Activated naive CD8-positive, alpha-beta T cell treated with anti-CD3 and anti-CD28 coated beads, Interleukin-2, amount 10 ng/mL, durations not matched to agents 7 days and 5 days (primary cell): ENCODE measurements around the gene RAVER2. TPM values are rescaled to one million over a fixed set of nuclear protein-coding genes. Genes with fewer than 3 reads are reported as not detected.
"Not testable (repeated sequence)": the region's sequence is repeated elsewhere in the genome, so short reads cannot be mapped to it uniquely, and the experiment has no call there.

Experiments used
- ATAC-seq: fragments of 150-1000 bp; cut with Tn5 transposase; one replicate; pipeline ENCODE4 v1.10.0; 2021; ENCODE audit warnings: low read depth, moderate library complexity
- POLR2A ChIA-PET: fragments of 350-600 bp; sonication (Branson Sonifier 250); formaldehyde crosslinking; loops from one replicate; lab custom pipeline; 2021; ENCODE audit warnings: antibody characterized with exemption; lab: Charles Lee
- DNase-seq: peaks from one replicate; pipeline ENCODE4 v3.0.0; 2021
- H3K27ac Mint-ChIP-seq: one replicate; pipeline ENCODE4 v1.8.0; 2022; ENCODE audit warnings: mild to moderate bottlenecking, mixed read lengths
- H3K27me3 Mint-ChIP-seq: one replicate; pipeline ENCODE4 v1.8.0; 2022; ENCODE audit warnings: mild to moderate bottlenecking, moderate library complexity, mixed read lengths
- H3K36me3 Mint-ChIP-seq: one replicate; pipeline ENCODE4 v1.8.0; 2021; ENCODE audit warnings: mild to moderate bottlenecking, mixed read lengths
- H3K4me1 Mint-ChIP-seq: one replicate; pipeline ENCODE4 v1.8.0; 2021; ENCODE audit warnings: mixed read lengths
- H3K4me3 Mint-ChIP-seq: one replicate; pipeline ENCODE4 v1.8.0; 2022; ENCODE audit warnings: mild to moderate bottlenecking, moderate library complexity, mixed read lengths
- H3K9me3 Mint-ChIP-seq: one replicate; pipeline ENCODE4 v1.8.0; 2021; ENCODE audit warnings: mixed read lengths
- total RNA-seq, 2 experiments: library from RNA; stranded (reverse); gene quantifications; one replicate each; pipeline ENCODE4 v1.2.3, GENCODE V29; 2021

RAVER2 gene
- total RNA-seq, 2 experiments from 2014 or later: 7.7 to 9.2 TPM

DNA sequence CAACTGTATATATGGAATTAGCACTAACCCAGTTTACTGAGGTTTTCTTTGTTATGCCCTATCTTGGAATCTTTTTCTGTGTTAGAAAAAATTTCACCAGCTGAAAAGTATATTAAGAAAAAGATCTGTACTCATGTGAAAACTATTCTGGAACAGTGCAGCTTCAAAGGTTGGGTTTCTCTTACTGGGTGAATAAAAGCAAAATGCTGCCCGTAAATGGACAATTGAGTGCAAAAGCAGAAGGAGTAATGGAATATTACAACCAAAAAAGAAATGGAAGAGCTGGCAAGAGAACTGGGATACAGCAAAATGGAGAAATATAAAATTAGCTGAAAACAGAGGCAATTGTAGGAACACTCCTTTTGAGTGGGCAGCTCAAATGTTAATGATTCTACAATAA is 17.0 kb upstream of the RAVER2 start:
- Mint-ChIP-seq H3K27me3 (peaks cover 9% of the 10 kb centered on the region), H3K36me3 (no peaks in the 10 kb centered on the region), H3K4me1 (no peaks in the 10 kb centered on the region), H3K9me3 (no peaks in the 10 kb centered on the region), H3K27ac (no peak overlapping the region), H3K4me3 (no peak overlapping the region)
- POLR2A ChIA-PET: no interaction called here
- DNase-seq (no peak), ATAC-seq (no peak)

GRCh38 chr1:64733581-64734286 is 11.1 kb upstream of the RAVER2 start:
- no peaks in the 10 kb centered on the region for H3K9me3 Mint-ChIP-seq
- H3K36me3 Mint-ChIP-seq: no peaks in the 10 kb centered on the region
- no peak for DNase-seq
- no peak for ATAC-seq
- peaks cover 2% of the 10 kb centered on the region for H3K27me3 Mint-ChIP-seq
- H3K27ac Mint-ChIP-seq: no peak overlapping the region
- H3K4me3 Mint-ChIP-seq: no peak overlapping the region
- no peaks in the 10 kb centered on the region for H3K4me1 Mint-ChIP-seq
- POLR2A ChIA-PET: no interaction called here

DNA sequence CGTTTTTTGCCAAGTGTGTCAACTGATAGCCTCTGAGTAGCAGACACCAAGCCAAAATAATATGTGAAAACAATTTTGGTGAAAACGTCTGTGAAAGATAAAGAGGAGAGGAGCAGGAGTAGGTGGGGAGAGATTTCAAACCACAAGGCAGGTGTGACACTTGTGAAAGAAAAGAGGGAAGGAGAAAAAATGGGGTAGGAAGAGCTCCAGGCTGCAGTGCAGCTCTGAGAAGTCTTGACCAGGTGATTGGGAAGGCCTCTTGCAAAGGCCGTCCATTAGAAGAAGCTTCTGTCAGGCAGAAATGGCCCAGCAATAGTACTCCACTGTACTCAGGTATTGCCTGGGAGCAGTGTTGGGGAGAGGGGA is 10.6 kb upstream of the RAVER2 start:
- Mint-ChIP-seq H3K27ac (no peak overlapping the region), H3K27me3 (peaks cover 3% of the 10 kb centered on the region), H3K9me3 (no peaks in the 10 kb centered on the region), H3K4me3 (no peak overlapping the region), H3K36me3 (no peaks in the 10 kb centered on the region), H3K4me1 (no peaks in the 10 kb centered on the region)
- DNase-seq (no peak), ATAC-seq (no peak)
- POLR2A ChIA-PET: no interaction called here

DNA sequence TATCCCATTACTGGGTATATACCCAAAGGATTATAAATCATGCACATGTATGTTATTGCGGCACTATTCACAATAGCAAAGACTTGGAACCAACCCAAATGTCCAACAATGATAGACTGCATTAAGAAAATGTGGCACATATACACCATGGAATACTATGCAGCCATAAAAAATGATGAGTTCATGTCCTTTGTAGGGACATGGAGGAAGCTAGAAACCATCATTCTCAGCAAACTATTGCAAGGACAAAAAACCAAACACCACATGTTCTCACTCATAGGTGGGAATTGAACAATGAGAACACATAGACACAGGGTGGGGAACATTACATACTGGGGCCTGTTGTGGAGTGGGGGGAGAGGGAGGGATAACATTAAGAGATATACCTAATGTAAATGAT is 4.2 kb upstream of the RAVER2 start:
- POLR2A ChIA-PET, H3K27ac Mint-ChIP-seq, H3K36me3 Mint-ChIP-seq, H3K4me1 Mint-ChIP-seq, DNase-seq, ATAC-seq, H3K27me3 Mint-ChIP-seq, H3K9me3 Mint-ChIP-seq, H3K4me3 Mint-ChIP-seq: not testable (repeated sequence)

- Mint-ChIP-seq H3K27ac (peak overlapping the region; percentile 84), H3K4me3 (peak overlapping the region; percentile 86), H3K4me1 (peaks cover 17% of the 10 kb centered on the region), H3K27me3 (peaks cover 11% of the 10 kb centered on the region), H3K9me3 (no peaks in the 10 kb centered on the region), H3K36me3 (no peaks in the 10 kb centered on the region)
- POLR2A ChIA-PET: no interaction called here
- ATAC-seq (no peak), DNase-seq (no peak)
Measured at GRCh38 chr1:64743954-64744491, 852 bp upstream of the RAVER2 start.

- H3K36me3 Mint-ChIP-seq: no peaks in the 10 kb centered on the region
- POLR2A ChIA-PET: no interaction called here
- H3K4me3 Mint-ChIP-seq: peak overlapping the region; percentile 83
- DNase-seq (no peak), ATAC-seq (no peak)
- no peaks in the 10 kb centered on the region for H3K9me3 Mint-ChIP-seq
- H3K4me1 Mint-ChIP-seq: peaks cover 17% of the 10 kb centered on the region
- peaks cover 9% of the 10 kb centered on the region for H3K27me3 Mint-ChIP-seq
- peak overlapping the region; percentile 78 for H3K27ac Mint-ChIP-seq
Measured at GRCh38 chr1:64745181-64745985, 508 bp downstream of the RAVER2 start.

GRCh38 chr1:64745986-64746940 is 1.4 kb downstream of the RAVER2 start:
- Mint-ChIP-seq H3K4me1 (peaks cover 17% of the 10 kb centered on the region), H3K27ac (peak overlapping the region; percentile 78), H3K36me3 (no peaks in the 10 kb centered on the region), H3K9me3 (no peaks in the 10 kb centered on the region), H3K27me3 (peaks cover 9% of the 10 kb centered on the region), H3K4me3 (peak overlapping the region; percentile 83)
- ATAC-seq (peak; percentile 17), DNase-seq (no peak)
- POLR2A ChIA-PET: no interaction called here

- POLR2A ChIA-PET: no interaction called here
Measured at GRCh38 chr1:64748222-64748621, 3.3 kb downstream of the RAVER2 start.

DNA sequence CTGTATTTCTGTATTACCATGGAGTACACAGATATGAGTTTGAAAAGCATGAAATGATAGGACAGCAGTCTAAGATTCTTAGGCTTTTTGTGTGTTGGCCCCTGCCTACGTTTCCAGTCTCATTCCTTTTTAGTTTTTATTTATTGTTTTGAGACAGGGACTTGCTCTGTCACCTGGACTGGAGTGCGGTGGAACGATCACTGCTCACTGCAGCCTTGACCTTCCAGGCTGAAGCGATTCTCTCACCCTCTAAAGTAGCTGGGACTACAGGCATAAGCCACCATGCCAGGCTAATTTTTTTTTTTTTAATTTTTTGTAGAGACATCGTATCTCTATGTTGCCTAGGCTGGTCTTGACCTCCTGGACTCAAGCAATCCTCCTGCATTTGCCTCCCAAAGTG is 3.8 kb downstream of the RAVER2 start:
- ATAC-seq: no peak
- POLR2A ChIA-PET: no interaction called here
- no peak for DNase-seq
- Mint-ChIP-seq H3K36me3 (peaks cover 2% of the 10 kb centered on the region), H3K4me3 (no peak overlapping the region), H3K27ac (no peak overlapping the region), H3K27me3 (peaks cover 3% of the 10 kb centered on the region), H3K4me1 (peaks cover 15% of the 10 kb centered on the region), H3K9me3 (no peaks in the 10 kb centered on the region)

More at GRCh38 chr1:64748222-64748621, 3.3 kb downstream of the RAVER2 start:
- H3K4me1 Mint-ChIP-seq: peaks cover 19% of the 10 kb centered on the region
- ATAC-seq (no peak), DNase-seq (no peak)
- H3K27me3 Mint-ChIP-seq: peaks cover 7% of the 10 kb centered on the region
- peaks cover 2% of the 10 kb centered on the region for H3K36me3 Mint-ChIP-seq
- no peaks in the 10 kb centered on the region for H3K9me3 Mint-ChIP-seq
- H3K27ac Mint-ChIP-seq: no peak overlapping the region
- no peak overlapping the region for H3K4me3 Mint-ChIP-seq

DNA sequence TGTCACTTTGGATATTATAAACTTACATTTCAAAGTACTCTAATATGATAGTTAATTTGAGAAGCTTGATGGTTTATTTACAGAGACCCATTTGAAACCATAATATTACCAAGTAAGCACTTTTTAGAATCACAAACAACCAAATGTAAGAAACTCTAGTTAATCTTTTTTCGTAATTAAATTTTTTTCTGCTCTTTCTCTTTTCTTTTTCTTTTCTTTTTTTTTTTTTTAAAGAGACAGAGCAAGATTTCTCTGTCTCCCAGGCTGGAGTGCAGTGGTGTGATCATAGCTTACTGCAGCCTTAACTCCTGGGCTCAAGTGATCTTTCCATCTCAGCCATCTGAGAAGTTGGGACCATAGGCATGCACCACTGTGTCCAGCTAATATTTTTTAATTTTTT is 5.2 kb downstream of the RAVER2 start:
- no peak overlapping the region for H3K4me3 Mint-ChIP-seq
- H3K36me3 Mint-ChIP-seq: peaks cover 2% of the 10 kb centered on the region
- POLR2A ChIA-PET: interaction anchor here (0.7 kb wide), 1 partner anchor 236 kb away, joined by 3 read pairs; no protein-coding TSS in a partner anchor
- H3K27me3 Mint-ChIP-seq: peaks cover 3% of the 10 kb centered on the region
- ATAC-seq: no peak
- H3K27ac Mint-ChIP-seq: no peak overlapping the region
- H3K4me1 Mint-ChIP-seq: peaks cover 10% of the 10 kb centered on the region
- no peak for DNase-seq
- H3K9me3 Mint-ChIP-seq: no peaks in the 10 kb centered on the region

DNA sequence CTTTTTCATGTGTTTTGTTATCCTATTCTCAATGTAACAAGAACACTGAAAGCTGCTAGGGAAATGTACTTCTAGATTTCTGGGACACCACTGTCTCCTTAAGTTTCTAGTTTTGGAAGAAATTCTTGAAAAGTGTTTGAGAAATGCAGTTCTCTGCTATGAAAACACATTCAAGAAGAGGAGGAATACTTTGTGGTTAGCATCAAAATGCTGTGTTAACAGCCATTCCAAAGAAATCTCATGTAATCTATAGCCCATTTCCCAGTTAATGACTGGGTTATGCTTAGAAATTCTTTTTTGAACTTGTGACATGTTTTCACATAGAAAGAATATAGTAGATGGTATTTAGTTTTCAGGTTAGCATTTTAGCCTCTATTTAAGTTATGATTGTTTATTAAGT is 6.0 kb downstream of the RAVER2 start:
- H3K36me3 Mint-ChIP-seq: peaks cover 8% of the 10 kb centered on the region
- H3K27me3 Mint-ChIP-seq: peaks cover 2% of the 10 kb centered on the region
- POLR2A ChIA-PET: no interaction called here
- peaks cover 12% of the 10 kb centered on the region for H3K4me1 Mint-ChIP-seq
- no peak for DNase-seq
- ATAC-seq: no peak
- no peaks in the 10 kb centered on the region for H3K9me3 Mint-ChIP-seq
- no peak overlapping the region for H3K4me3 Mint-ChIP-seq
- H3K27ac Mint-ChIP-seq: no peak overlapping the region

DNA sequence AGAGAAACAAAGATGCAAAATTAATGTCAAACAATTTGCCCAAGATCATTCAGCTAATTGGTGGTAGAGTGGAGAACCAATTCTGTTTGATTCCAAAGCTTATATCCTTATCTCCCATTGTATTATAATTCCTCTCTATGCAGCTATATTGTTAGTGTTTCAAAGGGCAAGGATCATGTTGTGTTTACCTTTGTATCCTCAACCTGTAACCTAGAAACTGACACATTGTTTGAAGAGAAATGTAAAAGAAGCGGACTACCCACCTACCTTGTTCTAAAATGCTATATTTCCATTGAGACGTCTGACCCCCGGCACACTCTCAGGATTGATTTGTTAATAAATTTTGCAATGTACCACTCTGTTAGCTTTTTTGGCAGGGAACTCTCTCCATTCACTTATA is 9.3 kb downstream of the RAVER2 start:
- Mint-ChIP-seq H3K27me3 (no peaks in the 10 kb centered on the region), H3K4me3 (no peak overlapping the region), H3K36me3 (peaks cover 8% of the 10 kb centered on the region), H3K4me1 (peaks cover 5% of the 10 kb centered on the region), H3K27ac (no peak overlapping the region), H3K9me3 (peaks cover 2% of the 10 kb centered on the region)
- POLR2A ChIA-PET: no interaction called here
- DNase-seq (no peak), ATAC-seq (no peak)

DNA sequence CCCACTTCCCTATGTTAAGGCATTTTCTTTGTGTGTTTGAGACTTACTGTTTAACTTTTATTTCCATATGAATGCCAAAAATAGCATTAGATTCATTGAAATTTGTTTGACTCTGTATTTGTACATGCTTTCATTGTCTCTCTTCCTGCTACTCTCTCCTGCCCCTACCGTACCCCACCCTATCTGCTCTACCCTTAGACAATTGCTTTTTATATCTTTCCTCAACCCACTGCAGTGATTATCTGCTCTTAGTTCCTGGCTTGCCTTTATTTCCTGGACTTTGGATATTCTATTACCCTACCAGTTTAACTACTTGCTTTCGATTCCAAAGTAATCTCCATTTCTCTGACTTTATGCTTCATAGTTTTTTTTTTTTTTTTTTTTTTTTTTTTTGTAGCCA is 10.5 kb downstream of the RAVER2 start:
- ATAC-seq (no peak), DNase-seq (no peak)
- Mint-ChIP-seq H3K27me3 (no peaks in the 10 kb centered on the region), H3K9me3 (peaks cover 2% of the 10 kb centered on the region), H3K27ac (no peak overlapping the region), H3K4me3 (no peak overlapping the region), H3K4me1 (peaks cover 5% of the 10 kb centered on the region), H3K36me3 (peaks cover 8% of the 10 kb centered on the region)
- POLR2A ChIA-PET: no interaction called here
